ENCODE data around the gene SYP.

The SYP gene

GRCh38 chrX:49187526-49187925 is 12.5 kb downstream of the SYP start (continued):
- TF ChIP-seq KLF16 (tag by site-specific recombination; IDR thresholded peaks at IDR 0.05): no peak
- TF ChIP-seq MEIS1 (CRISPR knock-in tag; IDR thresholded peaks at IDR 0.05; ENCODE audit: borderline replicate concordance): no peak
- no peak for TF ChIP-seq ELK4 (IDR thresholded peaks at IDR 0.05; ENCODE audit: borderline replicate concordance, low read depth, low read length)

GRCh38 chrX:49187028-49187394 is 13.0 kb downstream of the SYP start:
- peaks cover 10 to 16% of the 10 kb centered on the region in 2 experiments; a peak in 2 of 3 replicates for H3K36me3 ChIP-seq (ENCODE audit: control insufficient read depth in 2 of 2, insufficient read depth in 1 of 2, low read length in 2 of 2)
- ChIA-PET POLR2A (no interaction called here), CTCF (interaction anchor here (0.5 to 0.9 kb wide), 3 partner anchors 14 to 24 kb away, joined by 3 to 4 read pairs (median 4); no protein-coding TSS in a partner anchor)
- peaks cover 2% of the 10 kb centered on the region; the same call in 1 of the 2 replicates for H3K4me1 ChIP-seq (ENCODE audit: control insufficient read depth, insufficient read depth, low read length)
- no peaks in the 10 kb centered on the region for H3K9me3 ChIP-seq (ENCODE audit: control insufficient read depth, insufficient read depth, low read depth, low read length)
- no peak overlapping the region for H3K4me3 ChIP-seq (ENCODE audit: low read depth, low read length)
- no peak overlapping the region for H3K27ac ChIP-seq (ENCODE audit: extremely low read depth, low read depth, low read length)
- no peak for TF ChIP-seq YY1 (tag by site-specific recombination; IDR thresholded peaks at IDR 0.05)
- TF ChIP-seq WT1 (tag by site-specific recombination; IDR thresholded peaks at IDR 0.05): peak; percentile 47; the same call in 1 of the 2 replicates

DNA sequence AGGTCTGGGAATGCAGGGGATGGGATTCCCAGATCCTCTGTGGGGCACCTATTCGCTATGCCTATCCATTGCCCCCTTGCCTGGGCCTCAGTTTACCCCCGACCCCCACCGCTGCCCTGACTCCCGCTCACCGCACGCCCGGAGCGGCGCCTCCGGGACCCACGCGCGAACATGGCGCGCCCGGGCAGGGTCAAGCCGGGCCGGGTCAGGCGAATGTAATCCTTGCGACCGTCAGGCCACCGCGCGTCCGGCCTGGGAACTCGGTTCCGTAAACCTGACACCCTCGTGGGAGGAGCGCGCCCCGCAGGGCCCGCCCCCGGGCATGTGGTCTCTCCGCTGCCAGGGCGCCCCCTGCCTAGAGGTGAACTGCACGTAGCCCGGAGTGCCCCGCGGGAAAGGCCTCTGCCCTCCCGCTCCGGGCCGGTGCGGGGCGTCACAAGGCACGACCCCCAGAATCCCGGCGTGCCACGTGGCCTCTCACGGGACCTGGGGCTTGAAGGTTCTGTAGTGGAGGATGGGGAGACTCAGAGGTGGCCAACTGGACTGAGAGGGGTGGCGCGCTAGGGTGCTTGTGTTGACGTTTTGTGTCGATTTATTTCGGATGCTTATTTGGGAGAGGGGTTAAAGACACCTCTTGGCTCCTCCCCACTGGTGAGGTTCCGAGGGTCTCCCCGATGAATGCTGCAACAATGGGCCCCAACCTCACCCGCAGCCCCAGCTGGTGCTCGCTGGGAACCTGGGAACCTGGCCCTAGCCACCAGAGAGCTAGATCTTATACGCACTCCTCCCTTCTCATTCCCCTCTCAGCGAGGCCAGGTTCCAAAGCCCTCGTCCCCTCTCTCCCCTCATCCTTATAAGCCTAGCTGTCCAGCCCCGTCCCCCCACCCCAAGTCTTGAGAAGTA is 13.6 kb downstream of the SYP start, which contains the start of gene PRICKLE3:
PRICKLE3 (minus strand) TSS at position 249 of the 903 bp plus-strand sequence; CDS start at position 173, 76 bp downstream.
- POLR2A ChIA-PET: no interaction called here
- TF ChIP-seq ZNF174 (tag by site-specific recombination; IDR thresholded peaks at IDR 0.05): no peak
- TF ChIP-seq, protein P1, sequence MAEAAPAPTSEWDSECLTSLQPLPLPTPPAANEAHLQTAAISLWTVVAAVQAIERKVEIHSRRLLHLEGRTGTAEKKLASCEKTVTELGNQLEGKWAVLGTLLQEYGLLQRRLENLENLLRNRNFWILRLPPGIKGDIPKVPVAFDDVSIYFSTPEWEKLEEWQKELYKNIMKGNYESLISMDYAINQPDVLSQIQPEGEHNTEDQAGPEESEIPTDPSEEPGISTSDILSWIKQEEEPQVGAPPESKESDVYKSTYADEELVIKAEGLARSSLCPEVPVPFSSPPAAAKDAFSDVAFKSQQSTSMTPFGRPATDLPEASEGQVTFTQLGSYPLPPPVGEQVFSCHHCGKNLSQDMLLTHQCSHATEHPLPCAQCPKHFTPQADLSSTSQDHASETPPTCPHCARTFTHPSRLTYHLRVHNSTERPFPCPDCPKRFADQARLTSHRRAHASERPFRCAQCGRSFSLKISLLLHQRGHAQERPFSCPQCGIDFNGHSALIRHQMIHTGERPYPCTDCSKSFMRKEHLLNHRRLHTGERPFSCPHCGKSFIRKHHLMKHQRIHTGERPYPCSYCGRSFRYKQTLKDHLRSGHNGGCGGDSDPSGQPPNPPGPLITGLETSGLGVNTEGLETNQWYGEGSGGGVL (tag by site-specific recombination; IDR thresholded peaks at IDR 0.05): no peak; the same call in 1 of the 2 replicates
- no peak for TF ChIP-seq ZNF280C (tag by site-specific recombination; IDR thresholded peaks at IDR 0.05)
- no peak for TF ChIP-seq ZNF404 (tag by site-specific recombination; IDR thresholded peaks at IDR 0.05)
- TF ChIP-seq, protein P2, sequence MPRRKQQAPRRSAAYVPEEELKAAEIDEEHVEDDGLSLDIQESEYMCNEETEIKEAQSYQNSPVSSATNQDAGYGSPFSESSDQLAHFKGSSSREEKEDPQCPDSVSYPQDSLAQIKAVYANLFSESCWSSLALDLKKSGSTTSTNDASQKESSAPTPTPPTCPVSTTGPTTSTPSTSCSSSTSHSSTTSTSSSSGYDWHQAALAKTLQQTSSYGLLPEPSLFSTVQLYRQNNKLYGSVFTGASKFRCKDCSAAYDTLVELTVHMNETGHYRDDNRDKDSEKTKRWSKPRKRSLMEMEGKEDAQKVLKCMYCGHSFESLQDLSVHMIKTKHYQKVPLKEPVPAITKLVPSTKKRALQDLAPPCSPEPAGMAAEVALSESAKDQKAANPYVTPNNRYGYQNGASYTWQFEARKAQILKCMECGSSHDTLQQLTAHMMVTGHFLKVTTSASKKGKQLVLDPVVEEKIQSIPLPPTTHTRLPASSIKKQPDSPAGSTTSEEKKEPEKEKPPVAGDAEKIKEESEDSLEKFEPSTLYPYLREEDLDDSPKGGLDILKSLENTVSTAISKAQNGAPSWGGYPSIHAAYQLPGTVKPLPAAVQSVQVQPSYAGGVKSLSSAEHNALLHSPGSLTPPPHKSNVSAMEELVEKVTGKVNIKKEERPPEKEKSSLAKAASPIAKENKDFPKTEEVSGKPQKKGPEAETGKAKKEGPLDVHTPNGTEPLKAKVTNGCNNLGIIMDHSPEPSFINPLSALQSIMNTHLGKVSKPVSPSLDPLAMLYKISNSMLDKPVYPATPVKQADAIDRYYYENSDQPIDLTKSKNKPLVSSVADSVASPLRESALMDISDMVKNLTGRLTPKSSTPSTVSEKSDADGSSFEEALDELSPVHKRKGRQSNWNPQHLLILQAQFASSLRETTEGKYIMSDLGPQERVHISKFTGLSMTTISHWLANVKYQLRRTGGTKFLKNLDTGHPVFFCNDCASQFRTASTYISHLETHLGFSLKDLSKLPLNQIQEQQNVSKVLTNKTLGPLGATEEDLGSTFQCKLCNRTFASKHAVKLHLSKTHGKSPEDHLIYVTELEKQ (tag by site-specific recombination; IDR thresholded peaks at IDR 0.05; ENCODE audit: borderline replicate concordance): no peak
- TF ChIP-seq REPIN1 (tag by site-specific recombination; IDR thresholded peaks at IDR 0.05; ENCODE audit: low read depth): no peak; the same call in 1 of the 2 replicates
- no peak for TF ChIP-seq ZNF26 (tag by site-specific recombination; IDR thresholded peaks at IDR 0.05)
- TF ChIP-seq, protein P3, sequence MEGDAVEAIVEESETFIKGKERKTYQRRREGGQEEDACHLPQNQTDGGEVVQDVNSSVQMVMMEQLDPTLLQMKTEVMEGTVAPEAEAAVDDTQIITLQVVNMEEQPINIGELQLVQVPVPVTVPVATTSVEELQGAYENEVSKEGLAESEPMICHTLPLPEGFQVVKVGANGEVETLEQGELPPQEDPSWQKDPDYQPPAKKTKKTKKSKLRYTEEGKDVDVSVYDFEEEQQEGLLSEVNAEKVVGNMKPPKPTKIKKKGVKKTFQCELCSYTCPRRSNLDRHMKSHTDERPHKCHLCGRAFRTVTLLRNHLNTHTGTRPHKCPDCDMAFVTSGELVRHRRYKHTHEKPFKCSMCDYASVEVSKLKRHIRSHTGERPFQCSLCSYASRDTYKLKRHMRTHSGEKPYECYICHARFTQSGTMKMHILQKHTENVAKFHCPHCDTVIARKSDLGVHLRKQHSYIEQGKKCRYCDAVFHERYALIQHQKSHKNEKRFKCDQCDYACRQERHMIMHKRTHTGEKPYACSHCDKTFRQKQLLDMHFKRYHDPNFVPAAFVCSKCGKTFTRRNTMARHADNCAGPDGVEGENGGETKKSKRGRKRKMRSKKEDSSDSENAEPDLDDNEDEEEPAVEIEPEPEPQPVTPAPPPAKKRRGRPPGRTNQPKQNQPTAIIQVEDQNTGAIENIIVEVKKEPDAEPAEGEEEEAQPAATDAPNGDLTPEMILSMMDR (tag by site-specific recombination; IDR thresholded peaks at IDR 0.05): peak; percentile 91
- no peak for TF ChIP-seq ZNF148 (tag by site-specific recombination; IDR thresholded peaks at IDR 0.05; ENCODE audit: borderline replicate concordance)
- no peak for TF ChIP-seq ZNF473 (tag by site-specific recombination; IDR thresholded peaks at IDR 0.05)

More for the DNA sequence above, 13.6 kb downstream of the SYP start, which contains the start of gene PRICKLE3:
- peaks cover 10 to 16% of the 10 kb centered on the region in 2 experiments; a peak in 2 of 3 replicates for H3K36me3 ChIP-seq (ENCODE audit: control insufficient read depth in 2 of 2, insufficient read depth in 1 of 2, low read length in 2 of 2)
- CTCF ChIA-PET: interaction anchor here (0.5 to 0.9 kb wide), 3 partner anchors 14 to 23 kb away, joined by 3 to 4 read pairs (median 4); no protein-coding TSS in a partner anchor
- peak within 1 kb of the TSS; percentile 10; the same call in 1 of the 2 replicates for H3K27ac ChIP-seq (ENCODE audit: extremely low read depth, low read depth, low read length)
- peaks cover 2% of the 10 kb centered on the region; the same call in 1 of the 2 replicates for H3K4me1 ChIP-seq (ENCODE audit: control insufficient read depth, insufficient read depth, low read length)
- peak within 1 kb of the TSS; percentile 54 for H3K4me3 ChIP-seq (ENCODE audit: low read depth, low read length)
- H3K9me3 ChIP-seq (ENCODE audit: control insufficient read depth, insufficient read depth, low read depth, low read length): no peaks in the 10 kb centered on the region
